Suprapubic skin (tissue), 3 donors: ENCODE data around the gene MAN1C1.

Experiments
- EP300 ChIP-seq: sonication (generic); formaldehyde crosslinking; IDR thresholded peaks from one replicate; pipeline ENCODE4 v1.6.1; 2017; ENCODE audit warnings: antibody characterized with exemption
- POLR2A ChIP-seq, 2 donors: fragments of 450-650 bp; IDR thresholded peaks; one replicate each; pipeline ENCODE4 v1.6.1; 2017; ENCODE audit warnings: antibody characterized with exemption in 2 of 2, mild to moderate bottlenecking in 2 of 2, moderate library complexity in 2 of 2
- TF ChIP-seq, protein P1 (sequence below), 2 donors: fragments of 200-600 bp in 1 of 2; fragments of 450-650 bp in 1 of 2; sonication (generic) in 1 of 2; IDR thresholded peaks; one replicate each; pipeline ENCODE4 v1.5.1; 2016 to 2019; ENCODE audit warnings: antibody characterized with exemption in 2 of 2, mild to moderate bottlenecking in 1 of 2, moderate library complexity in 1 of 2

GRCh38 chr1:25594971-25595370 lies 21.6 kb upstream of the MAN1C1 start:
- TF ChIP-seq, protein P1, sequence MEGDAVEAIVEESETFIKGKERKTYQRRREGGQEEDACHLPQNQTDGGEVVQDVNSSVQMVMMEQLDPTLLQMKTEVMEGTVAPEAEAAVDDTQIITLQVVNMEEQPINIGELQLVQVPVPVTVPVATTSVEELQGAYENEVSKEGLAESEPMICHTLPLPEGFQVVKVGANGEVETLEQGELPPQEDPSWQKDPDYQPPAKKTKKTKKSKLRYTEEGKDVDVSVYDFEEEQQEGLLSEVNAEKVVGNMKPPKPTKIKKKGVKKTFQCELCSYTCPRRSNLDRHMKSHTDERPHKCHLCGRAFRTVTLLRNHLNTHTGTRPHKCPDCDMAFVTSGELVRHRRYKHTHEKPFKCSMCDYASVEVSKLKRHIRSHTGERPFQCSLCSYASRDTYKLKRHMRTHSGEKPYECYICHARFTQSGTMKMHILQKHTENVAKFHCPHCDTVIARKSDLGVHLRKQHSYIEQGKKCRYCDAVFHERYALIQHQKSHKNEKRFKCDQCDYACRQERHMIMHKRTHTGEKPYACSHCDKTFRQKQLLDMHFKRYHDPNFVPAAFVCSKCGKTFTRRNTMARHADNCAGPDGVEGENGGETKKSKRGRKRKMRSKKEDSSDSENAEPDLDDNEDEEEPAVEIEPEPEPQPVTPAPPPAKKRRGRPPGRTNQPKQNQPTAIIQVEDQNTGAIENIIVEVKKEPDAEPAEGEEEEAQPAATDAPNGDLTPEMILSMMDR (IDR thresholded peaks at IDR 0.05): no peak
- TF ChIP-seq POLR2A (IDR thresholded peaks at IDR 0.05) (no peak), EP300 (no peak)
